NCI-H1105 (cell line): ENCODE data around the gene VWA5B2.

Experiments used
- DNase-seq: peaks from one replicate; lab custom pipeline; 2025; lab: John Stamatoyannopoulos, UW

VWA5B2 gene

DNA sequence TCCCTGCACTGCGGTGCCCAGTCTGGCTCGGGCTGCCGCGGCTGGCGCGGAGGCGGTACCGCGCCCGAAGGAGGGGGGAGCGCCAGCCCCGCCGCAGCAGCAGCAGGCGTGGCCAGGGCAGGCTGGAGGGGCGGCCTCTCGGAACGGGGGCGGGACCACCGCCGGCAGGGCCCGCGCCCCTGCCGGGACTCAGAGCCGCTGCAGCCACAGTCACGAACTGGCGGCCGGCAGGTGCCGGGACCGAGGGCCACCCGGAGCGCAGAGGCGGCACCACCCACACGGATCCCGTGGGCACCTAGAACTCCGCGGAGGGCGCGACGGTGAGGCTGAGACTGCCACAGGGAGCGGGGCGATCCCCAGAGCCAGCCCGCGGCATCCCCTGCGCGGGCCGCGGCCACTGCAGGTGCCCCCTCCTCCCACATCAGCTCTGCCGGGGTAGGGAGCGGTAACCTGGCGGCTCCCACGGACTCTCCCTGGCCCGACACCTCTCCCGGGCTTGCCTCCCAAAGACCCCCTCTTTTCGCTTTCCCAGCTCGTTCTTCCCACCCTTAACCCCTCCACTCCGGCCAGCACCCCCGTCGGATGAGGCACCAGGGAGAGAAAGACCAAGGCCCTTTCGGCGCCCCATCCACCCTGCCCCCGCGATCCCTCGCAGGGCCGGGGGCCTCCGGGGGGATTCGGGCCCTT is at the start of gene VWA5B2:
Gene VWA5B2, plus strand, starts transcription at position 192 of the 687 bp plus-strand sequence. CDS start 944 bp downstream, outside the sequence.
- DNase-seq = peak; percentile 79

DNA sequence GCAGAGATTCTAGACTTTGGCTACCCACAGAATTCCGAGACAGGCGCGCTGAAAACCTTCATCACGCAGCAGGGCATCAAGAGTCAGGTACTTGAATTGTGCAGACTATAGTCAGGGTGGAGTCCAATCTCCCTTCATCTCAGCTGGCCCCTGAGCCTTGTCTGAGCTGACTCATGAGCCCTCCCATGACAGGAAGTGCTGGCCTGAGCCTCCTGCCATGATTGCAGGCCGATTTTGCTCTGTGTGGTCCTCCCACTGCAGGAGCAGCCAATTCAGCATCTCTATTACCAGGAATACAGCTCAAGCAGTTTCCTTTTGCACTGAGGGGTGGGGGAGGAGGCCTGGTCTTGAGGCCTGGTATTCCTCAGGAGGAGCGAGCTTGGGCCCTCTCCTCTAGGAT is 49.2 kb upstream of the VWA5B2 start:
- DNase-seq = no peak

DNA sequence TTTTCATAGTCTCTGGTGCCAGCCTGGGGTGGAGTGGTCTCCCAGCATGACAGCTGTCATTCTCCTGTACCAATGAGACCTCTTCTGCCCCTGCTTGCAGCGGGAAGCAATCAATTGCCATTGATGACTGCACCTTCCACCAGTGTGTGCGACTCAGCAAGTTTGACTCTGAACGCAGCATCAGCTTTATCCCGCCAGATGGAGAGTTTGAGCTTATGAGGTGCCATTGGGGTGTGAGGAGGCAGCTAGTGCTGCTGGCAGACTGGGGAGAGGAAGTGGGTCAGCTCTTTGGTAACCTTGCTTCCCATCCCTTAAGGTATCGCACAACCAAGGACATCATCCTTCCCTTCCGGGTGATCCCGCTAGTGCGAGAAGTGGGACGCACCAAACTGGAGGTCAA is 47.8 kb upstream of the VWA5B2 start:
- DNase-seq = no peak

DNA sequence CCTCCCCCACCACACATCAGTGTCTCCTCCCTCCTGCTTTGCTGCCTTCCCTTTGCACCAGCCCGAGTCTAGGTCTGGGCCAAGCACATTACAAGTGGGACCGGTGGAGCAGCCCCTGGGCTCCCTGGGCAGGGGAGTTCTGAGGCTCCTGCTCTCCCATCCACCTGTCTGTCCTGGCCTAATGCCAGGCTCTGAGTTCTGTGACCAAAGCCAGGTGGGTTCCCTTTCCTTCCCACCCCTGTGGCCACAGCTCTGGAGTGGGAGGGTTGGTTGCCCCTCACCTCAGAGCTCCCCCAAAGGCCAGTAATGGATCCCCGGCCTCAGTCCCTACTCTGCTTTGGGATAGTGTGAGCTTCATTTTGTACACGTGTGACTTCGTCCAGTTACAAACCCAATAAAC is 45.7 kb upstream of the VWA5B2 start:
- DNase-seq = no peak

DNA sequence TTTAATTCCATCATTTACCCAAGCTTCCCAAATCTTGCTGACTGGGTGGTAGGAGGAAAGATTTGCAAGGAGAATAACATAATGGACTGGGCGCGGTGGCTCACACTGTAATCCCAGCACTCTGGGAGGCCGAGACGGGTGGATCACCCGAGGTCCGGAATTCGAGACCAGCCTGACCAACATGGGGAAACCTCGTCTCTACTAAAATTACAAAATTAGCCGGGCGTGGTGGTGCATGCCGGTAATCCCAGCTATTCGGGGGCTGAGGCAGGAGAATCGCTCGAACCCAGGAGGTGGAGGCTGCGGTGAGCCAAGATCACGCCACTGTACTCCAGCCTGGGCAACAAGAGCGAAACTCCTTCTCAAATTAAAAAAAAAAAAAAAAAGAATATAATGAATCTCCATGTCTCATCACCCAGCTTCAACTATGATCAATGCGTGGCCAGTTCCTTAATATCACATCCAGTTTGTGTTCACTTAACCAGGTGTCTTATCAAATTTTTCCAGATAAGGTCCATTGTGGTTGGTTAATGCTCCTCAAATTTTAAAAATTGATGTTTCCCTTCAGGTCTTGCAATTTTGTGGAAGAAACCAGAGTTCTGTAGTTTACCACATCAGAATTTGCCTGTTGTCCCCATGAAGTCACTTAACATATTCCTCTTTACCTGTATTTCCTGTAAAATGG is 44.7 kb upstream of the VWA5B2 start:
- DNase-seq = no peak

DNA sequence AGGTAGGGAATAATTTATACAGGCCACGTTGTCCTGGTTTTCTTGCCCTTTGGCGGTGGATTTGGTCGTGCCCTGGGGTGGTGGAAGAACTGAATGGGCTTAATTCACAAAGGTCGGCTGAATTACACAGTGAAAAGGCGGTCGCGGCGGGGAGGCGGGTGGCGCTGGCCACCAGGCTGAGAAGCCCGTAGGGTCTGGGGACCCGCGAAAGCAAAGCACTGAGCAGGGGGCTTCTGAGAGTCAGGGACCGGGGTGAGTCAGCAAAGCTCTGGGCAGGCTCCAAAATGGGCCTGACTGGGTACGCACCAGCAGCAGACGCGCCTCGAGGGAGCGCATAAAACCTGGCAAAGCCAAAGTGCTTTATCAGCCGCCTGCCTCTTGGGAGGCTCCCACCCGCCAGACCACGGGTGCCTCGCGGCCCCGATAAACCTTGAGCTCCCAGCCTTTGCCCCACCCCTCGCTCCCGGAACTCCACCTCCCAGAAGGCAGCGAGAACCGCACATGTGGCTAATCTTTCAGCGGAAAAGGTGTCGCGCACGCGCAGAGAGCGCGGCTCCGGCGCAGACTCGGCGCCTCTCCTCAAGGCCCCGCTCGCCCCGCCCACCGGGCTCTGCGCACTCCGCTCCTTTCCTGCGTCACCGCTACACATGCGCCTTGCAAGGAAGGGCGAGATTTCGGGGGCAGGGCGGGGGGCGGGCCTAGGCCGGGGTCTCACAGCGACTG is 43.8 kb upstream of the VWA5B2 start:
- peak; percentile 100 for DNase-seq

DNA sequence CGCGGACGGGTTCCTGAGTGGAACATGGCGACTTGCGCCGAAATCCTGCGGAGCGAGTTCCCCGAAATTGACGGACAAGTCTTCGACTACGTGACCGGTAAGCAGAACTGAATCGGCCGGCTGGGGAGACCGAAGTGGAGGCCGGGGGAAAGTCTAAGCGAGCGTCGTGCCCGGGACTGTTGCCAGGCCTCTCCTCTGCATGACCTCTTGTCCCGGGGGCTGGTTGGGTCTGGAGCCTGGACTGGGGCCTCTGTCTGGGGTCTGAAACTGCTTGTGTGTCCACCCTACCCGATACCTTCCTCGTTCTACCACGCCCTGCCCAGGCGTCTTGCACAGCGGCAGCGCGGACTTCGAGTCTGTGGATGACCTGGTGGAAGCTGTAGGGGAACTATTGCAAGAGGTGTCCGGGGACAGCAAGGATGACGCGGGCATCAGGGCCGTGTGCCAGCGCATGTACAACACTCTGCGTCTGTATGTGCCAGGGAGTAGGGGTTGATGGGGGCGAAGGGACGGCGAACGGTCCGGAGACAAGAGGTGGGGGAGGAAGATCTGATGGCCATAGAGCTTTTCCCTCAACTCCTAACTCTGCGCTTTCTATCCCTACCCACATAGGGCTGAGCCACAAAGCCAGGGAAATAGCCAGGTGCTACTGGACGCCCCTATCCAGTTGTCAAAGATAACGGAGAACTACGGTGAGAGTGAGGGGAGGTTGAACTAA is 43.0 kb upstream of the VWA5B2 start, which contains the start of gene ABCF3:
Gene ABCF3, plus strand, starts transcription at position 16 of the 718 bp plus-strand sequence. Its CDS starts 9 bp downstream, at position 25.
- DNase-seq = peak; percentile 37

DNA sequence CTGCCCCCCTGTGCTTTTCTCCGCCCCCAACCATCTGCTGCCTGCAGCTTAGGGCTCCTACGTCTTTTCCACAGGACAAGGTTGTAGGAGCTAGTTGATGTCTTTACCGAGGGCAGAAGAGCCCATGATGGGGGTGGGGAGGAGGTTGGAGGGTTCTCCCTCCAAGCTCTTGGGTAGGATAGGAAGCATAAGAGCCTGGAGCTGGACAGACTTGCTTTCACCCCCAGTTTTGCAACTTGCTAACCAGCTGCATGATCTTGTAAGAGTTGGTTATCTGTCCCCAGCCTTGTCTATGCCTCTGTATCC is 42.5 kb upstream of the VWA5B2 start:
- DNase-seq = no peak

DNA sequence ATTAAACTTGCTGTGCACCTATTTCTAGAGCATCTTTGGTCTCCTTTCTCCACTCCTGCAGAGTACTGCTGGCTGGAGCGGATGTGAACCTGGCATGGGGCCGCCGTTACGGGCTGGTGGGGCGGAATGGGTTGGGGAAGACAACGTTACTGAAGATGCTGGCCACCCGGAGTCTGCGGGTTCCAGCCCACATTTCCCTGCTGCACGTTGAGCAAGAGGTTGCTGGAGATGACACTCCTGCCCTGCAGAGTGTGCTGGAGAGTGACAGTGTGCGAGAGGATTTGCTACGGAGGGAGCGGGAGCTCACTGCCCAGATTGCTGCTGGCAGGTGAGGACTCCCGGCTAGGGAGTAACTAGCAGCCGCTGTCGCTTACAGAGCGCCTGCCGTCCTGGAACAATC is 41.3 kb upstream of the VWA5B2 start:
- DNase-seq = no peak

DNA sequence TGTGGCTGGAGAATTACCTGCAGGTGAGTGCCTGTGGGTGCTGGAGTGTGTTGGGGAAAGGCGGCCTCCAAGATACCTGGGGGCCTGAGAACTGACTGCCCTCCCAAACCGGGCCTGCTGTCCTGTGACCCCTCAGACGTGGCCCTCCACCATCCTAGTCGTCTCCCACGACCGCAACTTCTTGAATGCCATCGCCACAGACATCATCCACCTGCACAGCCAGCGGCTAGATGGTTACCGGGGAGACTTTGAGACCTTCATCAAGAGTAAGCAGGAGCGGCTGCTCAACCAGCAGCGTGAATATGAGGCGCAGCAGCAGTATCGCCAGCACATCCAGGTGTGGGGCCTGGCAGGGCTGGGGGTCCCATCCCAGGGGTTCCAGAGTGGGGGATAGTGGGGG is 40.0 kb upstream of the VWA5B2 start:
- no peak for DNase-seq

DNA sequence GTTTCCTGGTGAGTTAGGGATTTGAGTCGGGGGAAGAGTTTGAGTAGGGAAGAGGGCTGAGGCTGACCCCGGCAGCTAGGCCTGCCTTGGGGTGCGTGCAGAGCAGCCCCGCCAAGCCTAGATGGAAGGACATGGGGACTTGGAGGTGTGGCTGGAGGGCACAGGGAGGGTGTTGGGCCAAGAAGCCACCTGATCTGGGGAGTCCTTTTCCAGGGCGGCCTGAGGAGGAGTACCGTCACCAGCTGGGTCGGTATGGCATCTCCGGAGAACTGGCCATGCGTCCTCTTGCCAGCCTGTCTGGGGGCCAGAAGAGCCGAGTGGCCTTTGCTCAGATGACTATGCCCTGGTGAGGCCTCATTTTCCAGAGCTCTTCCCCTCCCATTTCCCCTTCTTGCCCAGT is 36.5 kb upstream of the VWA5B2 start:
- DNase-seq = no peak

DNA sequence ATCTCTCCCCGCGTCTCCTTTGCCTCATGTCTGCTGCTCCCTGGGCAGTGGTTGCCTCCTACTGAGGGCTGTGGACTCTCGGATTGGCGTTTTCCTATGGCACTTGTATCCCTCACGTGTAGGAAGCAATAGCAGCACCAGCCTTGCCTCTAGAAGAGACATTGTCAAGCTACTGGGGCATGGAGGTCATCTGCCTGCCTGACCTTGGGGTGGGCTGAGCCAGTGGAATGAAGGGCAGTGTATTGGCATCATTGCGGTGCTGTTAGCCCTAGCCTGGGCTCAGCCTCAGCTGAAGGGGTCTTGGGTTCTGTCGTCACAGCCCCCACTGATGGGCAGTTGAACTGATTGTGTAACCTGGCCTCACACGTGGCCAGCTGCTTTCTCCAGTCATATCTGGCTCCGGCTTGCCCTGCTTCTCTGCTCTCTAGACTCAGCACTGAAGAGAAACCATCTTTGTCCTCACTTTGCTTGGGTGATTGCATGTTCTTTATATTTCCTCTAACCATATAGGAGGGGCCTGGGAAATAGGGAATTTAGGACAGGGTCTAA is 35.3 kb upstream of the VWA5B2 start:
- no peak for DNase-seq

DNA sequence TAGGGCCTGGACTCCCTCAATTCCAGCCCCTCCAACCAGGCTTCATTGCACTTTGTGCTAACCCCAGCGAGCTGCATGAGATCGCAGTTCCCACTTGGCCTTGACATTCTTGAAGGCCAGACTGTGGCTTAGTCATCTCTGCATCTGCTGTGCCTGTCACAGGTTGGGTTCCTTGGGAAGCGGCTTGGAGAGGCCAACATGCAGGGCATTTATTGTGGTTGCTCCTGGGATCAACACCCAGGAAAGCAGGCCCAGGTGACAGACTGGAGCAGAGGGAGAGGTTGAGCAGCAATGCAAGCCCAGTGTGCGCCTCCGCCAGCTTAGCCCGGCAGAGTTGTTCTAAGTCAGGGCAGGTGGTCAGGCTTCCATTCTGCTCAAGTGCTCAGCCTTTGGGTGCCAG is 32.8 kb upstream of the VWA5B2 start:
- DNase-seq = no peak

DNA sequence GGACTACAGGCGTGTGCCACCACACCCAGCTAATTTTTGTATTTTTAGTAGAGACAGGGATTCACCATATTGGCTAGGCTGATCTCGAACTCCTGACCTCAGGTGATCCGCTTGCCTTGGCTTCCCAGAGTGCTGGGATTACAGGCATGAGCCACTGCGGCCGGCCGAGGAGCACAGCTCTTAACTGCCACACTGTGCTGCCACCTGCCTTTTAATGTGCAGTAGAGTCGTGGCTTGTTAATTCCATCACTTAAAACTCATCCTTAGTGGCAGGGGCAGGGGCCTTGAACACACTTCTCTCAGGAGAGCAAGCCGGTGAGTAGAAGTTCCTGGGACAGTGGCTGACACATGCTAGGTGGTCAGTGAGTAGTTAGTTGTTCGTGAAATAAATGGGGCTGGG is 30.9 kb upstream of the VWA5B2 start:
- DNase-seq = no peak

DNA sequence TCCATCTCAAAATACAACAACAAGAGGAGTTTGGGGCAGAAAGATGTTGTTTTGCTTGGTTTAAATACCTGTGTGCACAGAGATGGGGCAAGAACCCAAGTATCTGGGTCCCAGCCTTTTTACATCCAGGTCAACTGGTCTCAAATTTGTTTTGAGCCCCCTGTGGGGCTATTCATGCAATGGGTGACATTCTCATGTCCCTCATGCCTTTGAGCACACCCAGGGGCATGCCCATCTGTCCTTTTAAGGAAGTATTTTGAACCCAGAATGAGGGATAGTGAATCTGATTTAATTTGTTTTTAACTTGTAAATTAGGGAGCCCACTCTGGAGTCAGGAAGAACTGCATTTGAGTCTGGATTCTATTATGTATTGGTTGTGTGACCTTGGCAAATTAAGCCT is 28.6 kb upstream of the VWA5B2 start:
- no peak for DNase-seq

DNA sequence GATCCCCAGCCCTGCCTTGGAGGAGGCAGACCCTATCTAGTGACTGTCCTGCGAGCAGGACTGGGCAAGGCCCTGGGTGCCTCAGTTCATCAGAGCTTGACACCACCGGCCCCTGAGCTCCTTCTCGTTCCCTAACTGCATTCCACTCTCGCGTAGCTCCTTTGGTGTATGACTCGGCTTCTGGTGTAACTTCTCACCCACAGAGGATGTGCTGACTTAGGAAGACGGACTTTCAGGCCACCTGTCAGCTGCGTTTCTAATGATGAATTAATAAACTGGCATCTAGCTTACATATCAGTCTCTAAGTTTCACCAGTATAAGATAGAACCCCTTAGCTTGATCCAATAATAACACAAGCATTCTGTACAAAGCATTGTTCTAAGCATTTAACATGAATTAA is 25.9 kb upstream of the VWA5B2 start:
- no peak for DNase-seq

DNA sequence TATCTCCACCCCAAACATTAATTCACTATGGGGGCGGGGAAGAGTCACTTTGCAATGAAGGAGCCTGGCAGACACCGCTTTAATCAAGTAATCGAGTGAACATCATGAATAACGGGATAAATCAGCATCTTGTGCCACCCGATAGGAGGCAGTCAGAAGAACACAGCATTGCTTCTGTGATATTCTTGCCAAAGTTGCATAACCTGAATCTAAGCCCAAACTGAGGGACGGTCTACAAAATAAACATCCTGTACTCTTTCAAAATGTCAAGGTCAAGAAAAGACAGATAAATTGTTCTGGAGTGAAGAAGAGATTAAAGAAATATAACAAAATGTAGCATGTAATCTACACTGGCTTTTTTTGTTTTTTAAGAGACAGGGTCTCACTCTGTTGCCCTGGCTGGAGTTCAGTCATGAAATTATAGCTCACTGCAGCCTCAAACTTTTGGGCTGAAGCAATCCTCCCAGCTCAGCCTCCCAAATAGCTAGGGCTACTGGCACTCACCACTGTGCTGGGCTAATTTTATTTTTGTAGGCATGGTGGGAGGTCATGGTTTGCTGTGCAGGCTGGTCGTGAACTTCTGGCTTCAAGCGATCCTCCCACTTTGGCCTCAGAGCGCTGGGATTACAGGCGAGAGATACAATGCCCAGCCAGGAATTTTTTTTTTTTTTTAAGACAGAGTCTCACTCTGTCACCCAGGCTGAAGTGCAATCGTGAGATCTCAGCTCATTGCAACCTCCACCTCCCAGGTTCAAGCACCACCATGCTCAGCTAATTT is 20.1 kb upstream of the VWA5B2 start:
- DNase-seq = no peak

DNA sequence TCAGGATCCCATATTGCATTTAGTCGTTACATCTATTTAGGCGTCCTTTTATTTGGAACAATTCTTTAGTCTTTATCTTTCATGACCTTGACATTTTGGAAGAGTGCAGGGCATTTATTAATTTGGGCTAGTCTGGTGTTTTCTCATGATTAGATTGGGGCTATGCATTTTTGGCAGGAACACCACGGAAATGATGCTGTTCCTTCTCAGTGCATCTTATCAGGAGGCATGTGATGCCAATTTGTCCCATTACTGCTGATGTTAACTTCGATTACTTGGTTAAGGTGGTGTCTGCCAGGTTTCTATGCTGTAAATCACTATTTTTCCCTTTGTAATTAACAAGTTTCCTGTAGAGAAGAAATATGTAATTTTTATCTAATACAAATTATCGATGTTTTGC is 18.1 kb upstream of the VWA5B2 start:
- no peak for DNase-seq

DNA sequence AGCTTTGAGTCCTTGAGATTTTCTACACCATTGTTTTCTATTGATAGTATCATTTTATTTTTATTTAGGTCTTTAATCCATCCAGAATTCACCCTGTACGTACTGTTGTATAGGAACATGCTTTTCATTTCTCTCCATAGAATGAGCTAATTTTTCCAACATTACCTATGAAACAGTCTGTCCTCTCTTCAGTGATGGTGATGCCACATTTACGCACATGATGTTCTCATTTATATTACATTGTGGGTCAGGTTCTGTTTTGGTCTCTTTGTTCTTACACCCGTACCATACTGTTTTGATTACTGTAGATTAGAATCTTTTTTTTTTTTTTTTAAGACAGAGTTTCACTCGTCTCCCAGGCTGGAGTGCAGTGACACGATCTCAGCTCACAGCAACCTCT is 17.7 kb upstream of the VWA5B2 start:
- DNase-seq = no peak

DNA sequence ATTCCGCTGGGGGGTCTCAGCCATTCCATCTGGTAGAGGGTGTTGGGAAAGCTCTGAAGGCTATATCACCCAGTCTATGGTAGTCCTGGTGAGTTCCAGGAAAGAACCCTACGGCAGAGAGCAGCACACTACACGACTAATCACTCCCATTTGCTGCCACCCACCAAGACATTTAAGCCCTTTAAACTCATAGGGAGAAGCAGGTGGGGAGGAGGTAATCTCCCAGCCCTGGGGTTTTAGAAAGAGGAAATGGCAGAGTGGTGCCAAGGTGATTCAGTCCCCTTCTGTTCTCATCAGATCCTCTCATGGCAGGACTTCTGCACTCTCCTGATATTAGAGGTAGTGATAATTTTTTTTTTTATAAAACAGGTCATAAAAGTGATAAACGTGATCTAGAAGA is 10.6 kb upstream of the VWA5B2 start:
- DNase-seq = no peak

DNA sequence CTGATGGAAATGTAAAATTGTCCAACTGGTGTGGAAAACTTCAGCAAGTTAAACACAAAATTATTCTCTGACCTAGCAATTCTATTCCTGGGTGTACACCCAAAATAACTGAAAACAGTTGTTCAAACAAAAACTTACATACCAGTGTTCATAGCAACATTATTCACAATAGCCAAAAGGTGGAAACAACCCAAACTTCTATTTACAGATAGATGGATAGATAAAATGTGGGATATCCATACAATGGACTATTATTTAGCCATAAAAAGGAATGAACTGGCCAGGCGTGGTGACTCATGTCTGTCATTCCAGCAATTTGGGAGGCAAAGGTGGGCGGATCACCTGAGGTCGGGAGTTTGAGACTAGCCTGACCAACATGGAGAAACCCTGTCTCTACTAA is 6.9 kb upstream of the VWA5B2 start:
- no peak for DNase-seq

DNA sequence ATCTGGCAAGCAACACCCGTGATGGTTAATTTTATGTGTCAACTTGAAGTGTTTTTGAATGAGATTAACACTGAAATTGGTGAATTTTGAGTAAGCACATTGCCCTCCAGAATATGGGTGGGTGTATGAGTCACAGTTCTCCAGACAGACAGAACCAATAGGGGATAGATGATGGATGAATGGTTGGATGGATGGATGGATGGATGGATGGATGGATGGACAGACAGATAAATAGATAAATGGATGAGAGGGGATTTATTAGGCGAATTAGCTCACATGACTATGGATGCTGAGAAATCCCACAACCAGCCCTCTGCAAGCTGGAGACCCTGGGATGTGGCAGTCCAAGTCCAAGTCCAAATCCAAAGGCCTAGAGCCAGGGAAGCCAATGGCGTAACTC is 5.4 kb upstream of the VWA5B2 start:
- DNase-seq = no peak
